ENCODE measurements around the gene FUT2.

GRCh38 chr19:48726556-48726955, 30.8 kb downstream of the FUT2 start:
- TF ChIP-seq CTCF (IDR thresholded peaks at IDR 0.05) (no peak), POLR2A (IDR thresholded peaks at IDR 0.05) (no peak)
